GM19324 (cell line): ENCODE results near the gene ASB10.

Experiments
- ATAC-seq: cut with Tn5 transposase; IDR thresholded peaks from one replicate; pipeline ENCODE4 v1.9.1; 2021; ENCODE audit warnings: mild to moderate bottlenecking, moderate library complexity; ENCODE audit not compliant: unreplicated experiment, low FRiP score

The ASB10 gene

GRCh38 chr7:151211155-151211772 is 24.2 kb upstream of the ASB10 start:
- ATAC-seq = no peak

GRCh38 chr7:151210087-151210854 is 23.2 kb upstream of the ASB10 start, which contains the start of gene H2BK1:
Gene H2BK1 (minus strand): TSS chr7:151210488. CDS start chr7:151210318, 170 bp downstream.
- no peak for ATAC-seq

DNA sequence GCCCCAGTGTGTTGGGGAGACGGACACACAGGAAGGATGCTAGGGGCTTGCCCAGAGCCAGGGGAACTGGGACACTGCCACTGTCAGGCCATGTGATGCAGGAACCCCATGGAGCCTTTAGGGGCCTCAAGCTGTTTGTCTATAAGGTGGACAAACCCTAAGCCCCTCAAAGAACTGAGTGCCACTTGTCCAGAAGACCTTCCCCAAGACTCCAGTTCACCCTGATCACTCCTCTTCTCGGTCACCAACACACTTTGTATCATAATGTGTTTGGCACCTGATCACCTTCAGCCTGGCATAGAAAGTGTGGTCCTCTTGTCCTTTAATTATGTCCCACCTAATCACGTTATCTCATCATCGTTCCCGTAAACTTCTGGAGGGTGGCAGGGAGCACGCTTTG is 22.5 kb upstream of the ASB10 start:
- ATAC-seq = no peak

DNA sequence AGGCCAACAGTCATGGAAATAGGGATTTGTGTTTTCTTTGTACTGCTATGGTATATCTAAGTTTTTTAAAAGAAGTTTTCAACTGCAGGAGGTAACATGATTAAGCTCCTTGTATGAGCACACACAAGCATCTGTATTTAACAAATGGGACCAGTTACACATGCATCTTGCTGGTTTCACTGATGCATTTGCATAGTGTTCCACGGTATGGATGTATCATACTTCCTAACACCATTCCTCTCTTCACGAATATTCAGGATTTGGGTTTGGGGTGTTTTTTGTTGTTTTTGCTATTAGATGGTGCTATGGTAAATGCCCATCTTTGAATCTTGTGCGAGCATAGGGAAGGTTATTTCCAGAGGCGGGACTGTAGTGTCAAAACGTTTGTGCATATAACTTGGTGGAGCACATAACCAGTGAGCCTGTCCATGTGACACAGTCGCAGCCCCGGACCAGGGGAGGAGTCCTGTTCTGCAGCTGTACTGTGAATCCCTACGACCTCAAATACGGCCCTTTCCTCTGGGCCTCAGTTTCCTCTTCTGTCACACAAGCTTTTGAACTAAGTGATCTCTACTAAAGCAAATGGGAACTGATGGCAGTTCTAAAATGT is 21.3 kb upstream of the ASB10 start:
- no peak for ATAC-seq

DNA sequence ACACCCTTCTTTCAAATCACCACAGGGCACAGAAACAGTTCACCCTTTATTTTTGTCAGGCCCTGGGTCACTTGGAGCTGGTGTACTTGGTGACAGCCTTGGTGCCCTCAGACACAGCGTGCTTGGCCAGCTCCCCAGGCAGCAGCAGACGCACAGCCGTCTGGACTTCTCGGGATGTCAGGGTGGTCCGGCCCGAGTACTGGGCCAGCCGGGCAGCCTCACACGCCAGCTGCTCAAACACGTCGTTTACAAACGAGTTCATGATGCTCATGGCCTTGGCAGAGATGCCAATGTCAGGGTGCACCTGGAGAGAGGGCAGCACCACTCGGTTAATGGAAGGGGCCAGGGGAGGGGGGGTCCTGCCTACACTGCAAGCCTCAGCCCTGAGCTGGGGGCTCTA is 20.8 kb upstream of the ASB10 start:
- ATAC-seq = no peak

- ATAC-seq = no peak
Measured at GRCh38 chr7:151207315-151207714, 20.3 kb upstream of the ASB10 start.

DNA sequence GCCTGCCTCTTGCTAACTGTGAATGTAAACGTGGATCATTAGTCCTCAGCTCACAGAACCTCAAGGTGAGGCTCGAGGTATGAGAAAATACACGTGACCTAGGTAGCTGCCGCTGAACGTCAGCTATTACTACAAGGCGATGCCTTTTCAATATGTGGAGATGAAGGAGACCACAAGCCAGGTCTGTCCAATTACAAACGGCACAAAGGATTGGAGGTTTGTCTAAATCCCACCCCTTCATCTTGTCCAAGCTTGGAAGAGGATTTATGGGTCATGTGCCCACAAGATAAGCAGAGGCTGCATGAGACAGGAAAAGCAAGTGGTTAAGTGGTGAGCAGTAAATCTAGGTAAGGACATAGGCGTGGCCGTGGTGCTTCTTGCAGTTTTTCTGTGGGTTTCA is 19.9 kb upstream of the ASB10 start:
- no peak for ATAC-seq

- ATAC-seq = no peak
Measured at GRCh38 chr7:151205730-151206129, 18.7 kb upstream of the ASB10 start.

DNA sequence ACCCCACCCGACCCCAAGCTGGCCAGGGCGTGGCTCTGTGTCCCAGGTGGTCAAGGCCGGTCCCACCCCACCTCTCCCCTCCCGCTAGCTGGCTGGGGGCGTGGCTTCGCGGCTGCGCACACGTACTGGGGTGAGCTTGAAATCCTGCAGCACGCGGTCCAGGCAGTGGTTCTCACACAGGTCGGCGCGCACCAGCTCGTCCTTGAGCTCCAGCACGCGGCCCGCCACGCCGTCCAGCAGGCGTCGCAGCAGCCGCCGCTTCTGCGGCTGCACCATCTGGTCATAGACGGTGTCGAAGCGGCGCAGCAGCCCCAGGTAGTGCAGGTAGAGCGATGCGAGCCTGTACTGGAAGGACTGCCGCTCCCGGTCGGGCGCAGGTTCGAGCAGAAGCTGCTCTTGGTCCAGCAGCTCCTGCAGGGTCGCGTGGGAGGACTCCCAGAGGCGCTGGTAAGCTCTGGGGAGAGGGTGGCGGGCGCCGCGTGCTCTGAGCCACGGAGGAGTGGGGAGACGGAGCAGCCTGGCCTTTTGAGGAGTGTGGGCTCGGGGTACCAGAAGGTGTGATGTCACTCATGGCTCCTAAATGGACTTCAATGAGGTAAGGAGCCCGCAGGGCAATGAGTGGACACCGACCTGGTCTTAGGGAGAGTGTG is 17.5 kb upstream of the ASB10 start:
- no peak for ATAC-seq

DNA sequence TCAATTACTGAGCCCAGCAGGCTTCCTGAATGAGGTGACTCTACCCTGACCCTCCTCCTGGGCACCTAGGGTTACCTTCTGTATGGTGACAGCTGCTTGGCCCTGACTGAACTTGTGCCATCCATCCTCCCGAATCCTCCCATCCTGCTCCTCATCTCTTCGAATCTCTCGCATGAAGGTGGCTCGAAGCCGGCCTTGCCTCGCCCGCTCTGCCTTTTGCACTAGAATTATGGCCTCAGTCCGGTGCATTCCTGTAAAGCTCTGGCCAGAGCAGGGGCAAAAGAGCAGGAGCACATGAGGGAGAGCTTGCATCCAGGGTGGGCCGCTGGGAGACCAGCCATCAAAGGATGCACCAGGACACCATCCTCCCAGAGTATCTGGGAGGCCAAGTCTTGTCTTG is 15.8 kb upstream of the ASB10 start:
- no peak for ATAC-seq

DNA sequence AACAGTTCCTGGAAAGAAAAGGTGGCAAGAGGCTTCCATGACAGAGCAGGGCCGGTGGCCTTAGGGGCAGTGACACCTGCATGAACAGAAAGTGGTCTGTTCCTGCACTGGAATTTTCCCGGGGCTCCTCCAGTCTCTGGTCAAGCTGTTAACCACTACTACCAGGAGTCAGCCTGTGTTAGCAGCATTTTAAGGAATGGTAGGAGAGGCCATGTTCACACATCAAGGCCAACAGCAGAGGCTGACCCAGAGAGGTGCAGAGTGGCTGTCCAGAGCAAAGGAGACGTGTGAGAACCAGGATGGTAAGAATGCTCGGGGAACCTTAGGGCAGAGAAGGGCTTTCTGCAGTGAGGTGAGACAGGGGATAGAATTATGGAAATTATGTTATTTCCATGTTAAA is 14.7 kb upstream of the ASB10 start:
- no peak for ATAC-seq

DNA sequence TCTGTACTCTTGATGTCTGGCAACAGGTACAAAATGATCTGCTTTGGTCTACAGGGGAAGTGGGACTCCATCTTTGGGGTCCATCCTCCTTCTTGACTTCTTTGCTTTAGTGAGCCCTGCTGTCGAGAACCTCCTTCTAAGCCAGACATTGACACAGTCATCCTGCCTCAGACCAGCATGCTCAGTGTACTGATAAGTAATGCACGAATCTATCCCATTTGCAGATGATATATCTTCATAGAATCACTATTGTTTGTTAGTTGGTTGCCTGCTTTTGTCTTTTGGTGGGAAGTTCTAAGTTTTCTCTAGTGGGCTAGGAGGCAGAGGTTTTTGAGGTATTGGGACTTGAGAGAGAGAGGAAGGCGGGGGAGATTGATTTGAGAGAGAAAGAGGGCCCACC is 14.3 kb upstream of the ASB10 start:
- no peak for ATAC-seq

DNA sequence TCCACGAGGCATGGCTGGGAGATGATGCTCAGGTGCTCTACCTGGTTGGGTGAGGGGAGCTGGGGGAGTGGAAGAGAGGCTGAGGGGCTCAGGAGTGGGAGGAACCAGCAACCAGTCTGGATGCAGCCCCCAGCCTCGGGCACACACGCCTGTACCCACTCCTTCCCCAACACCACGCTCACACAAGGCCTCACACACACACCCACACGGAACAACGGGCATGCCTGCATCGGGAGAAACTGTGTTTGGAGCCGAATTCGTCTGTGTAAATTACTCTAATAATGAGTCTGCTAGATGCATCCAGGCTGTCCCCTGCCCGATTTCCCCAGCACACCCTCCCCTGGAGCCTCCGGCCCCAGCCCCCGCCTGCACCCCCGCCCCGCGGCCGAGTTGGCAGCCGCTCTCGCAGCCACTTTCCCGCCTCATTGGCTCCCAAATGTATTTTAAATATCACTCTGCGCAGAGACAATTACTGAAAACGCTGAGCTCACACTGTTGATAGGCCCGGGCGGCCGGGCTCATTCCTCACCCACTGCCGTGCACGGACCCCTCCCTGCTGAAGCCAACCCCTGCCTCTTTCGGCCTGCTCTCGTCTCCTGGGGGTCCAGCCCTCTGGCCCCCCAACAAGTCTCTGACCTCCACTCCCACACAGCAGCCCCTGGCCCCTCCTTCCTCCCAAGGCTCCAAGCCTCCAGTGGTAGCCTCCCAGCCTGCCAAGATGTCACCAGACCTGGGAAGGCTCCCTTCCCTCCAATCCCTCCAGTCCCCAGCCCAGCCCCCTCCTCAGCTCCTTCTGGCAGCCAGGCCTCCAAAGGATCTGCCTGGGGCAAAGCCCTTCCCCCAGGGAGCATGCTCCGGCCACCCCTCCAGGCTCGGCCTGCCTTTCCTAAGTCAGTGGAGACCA is 12.1 kb upstream of the ASB10 start:
- ATAC-seq = no peak

DNA sequence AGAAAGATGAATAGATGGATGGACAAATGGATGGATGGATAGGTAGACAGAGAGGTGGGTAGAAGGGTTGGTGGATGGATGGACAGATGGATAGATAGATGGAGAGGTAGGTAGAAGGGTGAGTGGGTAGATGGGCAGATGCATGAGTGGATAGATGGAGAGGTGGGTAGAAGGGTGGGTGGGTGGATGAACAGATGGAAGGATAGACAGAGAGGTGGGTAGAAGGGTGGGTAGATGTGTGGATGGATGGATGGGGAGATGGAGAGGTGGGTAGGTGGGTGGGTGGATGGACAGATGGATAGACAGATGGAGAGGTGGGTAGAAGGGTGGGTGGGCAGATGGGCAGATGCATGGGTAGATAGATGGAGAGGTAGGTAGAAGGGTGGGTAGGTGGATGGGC is 10.9 kb upstream of the ASB10 start:
- ATAC-seq = no peak

GRCh38 chr7:151195616-151196450 is 8.8 kb upstream of the ASB10 start:
- ATAC-seq = no peak

DNA sequence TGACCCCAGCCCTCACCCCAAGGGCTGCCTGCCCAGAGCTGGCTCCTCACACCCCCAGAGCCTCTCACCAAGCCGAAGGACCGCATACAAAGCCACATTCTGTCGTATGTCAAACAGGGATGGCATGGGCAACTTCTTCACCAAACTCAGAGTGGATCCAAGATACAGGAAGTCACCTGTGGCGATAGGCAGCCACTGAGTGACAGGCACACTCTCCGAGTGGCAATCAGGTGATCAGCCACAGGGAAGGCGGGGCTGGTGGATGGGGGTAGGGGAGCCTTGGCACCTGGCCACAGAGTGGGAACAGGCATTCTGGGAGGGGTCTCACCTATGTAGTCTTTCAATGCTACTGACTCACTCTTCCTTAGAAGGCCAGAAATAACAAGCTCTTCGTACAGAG is 7.1 kb upstream of the ASB10 start:
- ATAC-seq = no peak

GRCh38 chr7:151193203-151193978 is 6.3 kb upstream of the ASB10 start:
- ATAC-seq = no peak

DNA sequence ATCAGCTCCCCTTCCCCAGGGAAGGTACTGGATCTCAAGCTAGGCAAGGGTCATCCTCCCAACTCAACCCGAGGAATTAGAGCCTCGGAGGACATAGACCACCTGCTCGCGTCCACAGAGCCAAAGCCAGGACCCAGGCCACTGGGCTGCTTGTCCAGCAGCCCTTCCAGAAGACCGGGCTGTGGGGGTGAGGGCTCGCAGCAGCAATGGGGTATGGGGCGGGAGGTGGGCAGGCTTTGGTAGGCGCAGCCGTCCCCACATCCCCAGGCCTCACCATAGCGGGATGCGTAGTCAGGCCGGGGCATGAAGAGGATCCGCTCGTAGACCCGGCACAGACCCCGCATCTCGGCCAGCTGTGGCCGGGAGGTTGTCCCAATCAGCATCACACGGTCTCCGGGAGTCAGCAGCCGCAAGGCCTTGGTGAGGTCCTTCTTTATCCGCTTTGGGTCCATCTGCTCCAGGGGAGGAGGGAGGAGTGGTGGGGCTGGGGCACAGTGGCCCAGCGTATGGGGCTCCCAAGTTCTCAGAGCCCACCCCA is 5.0 kb upstream of the ASB10 start:
- ATAC-seq = no peak
